ENCODE data around the gene GJB1.

- no peak for TF ChIP-seq EP300 (IDR thresholded peaks at IDR 0.05)
- TF ChIP-seq CTCF (IDR thresholded peaks at IDR 0.05), result no peak
Observed at GRCh38 chrX:71181910-71182799, 40.9 kb upstream of the GJB1 start.
